ENCODE data around the gene COL27A1.

- no peak for TF ChIP-seq EZH2 (IDR thresholded peaks at IDR 0.05; ENCODE audit: low read length)
- TF ChIP-seq, protein P1, sequence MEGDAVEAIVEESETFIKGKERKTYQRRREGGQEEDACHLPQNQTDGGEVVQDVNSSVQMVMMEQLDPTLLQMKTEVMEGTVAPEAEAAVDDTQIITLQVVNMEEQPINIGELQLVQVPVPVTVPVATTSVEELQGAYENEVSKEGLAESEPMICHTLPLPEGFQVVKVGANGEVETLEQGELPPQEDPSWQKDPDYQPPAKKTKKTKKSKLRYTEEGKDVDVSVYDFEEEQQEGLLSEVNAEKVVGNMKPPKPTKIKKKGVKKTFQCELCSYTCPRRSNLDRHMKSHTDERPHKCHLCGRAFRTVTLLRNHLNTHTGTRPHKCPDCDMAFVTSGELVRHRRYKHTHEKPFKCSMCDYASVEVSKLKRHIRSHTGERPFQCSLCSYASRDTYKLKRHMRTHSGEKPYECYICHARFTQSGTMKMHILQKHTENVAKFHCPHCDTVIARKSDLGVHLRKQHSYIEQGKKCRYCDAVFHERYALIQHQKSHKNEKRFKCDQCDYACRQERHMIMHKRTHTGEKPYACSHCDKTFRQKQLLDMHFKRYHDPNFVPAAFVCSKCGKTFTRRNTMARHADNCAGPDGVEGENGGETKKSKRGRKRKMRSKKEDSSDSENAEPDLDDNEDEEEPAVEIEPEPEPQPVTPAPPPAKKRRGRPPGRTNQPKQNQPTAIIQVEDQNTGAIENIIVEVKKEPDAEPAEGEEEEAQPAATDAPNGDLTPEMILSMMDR (optimal IDR thresholded peaks at IDR 0.05 in 1 of 3, IDR thresholded peaks at IDR 0.05 in 1 of 3, conservative IDR thresholded peaks at IDR 0.05 in 1 of 3; ENCODE audit: extremely low read depth in 1 of 3, insufficient read depth in 2 of 3, low read length in 3 of 3), result no peak
Observed at GRCh38 chr9:114164191-114164794, 9.0 kb downstream of the COL27A1 start.

Measured in keratinocyte (primary cell).